ENCODE data around the gene TP53AIP1.

The TP53AIP1 gene

DNA sequence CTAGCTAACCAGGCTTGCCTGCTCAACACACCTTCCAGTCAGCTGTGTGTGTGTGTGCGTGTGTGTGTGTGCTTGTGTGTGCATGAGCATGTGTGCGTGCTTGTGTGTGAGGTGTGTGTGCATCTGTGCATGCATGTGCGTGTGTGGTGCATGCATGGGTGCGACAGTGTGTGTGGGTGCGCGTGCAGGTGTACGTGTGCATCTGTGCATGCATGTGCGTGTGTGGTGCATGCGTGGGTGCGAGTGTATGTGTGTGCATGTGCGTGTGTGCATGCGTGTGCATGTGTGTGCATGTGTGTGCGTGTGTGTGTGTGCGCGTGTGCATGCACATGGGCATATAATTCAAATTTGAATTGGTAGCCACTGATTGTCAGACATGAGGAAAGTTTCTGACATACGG is 10.5 kb upstream of the TP53AIP1 start:
- TF ChIP-seq, protein P1, sequence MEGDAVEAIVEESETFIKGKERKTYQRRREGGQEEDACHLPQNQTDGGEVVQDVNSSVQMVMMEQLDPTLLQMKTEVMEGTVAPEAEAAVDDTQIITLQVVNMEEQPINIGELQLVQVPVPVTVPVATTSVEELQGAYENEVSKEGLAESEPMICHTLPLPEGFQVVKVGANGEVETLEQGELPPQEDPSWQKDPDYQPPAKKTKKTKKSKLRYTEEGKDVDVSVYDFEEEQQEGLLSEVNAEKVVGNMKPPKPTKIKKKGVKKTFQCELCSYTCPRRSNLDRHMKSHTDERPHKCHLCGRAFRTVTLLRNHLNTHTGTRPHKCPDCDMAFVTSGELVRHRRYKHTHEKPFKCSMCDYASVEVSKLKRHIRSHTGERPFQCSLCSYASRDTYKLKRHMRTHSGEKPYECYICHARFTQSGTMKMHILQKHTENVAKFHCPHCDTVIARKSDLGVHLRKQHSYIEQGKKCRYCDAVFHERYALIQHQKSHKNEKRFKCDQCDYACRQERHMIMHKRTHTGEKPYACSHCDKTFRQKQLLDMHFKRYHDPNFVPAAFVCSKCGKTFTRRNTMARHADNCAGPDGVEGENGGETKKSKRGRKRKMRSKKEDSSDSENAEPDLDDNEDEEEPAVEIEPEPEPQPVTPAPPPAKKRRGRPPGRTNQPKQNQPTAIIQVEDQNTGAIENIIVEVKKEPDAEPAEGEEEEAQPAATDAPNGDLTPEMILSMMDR (IDR thresholded peaks at IDR 0.05; ENCODE audit: low read depth, low read length, missing control alignments), result no peak
- Histone ChIP-seq H3K27ac (no peak overlapping the region), H3K36me3 (replicated peaks) (no peaks in the 10 kb centered on the region), H3K4me3 (ENCODE audit: low read depth, low read length) (no peak overlapping the region), H3K27me3 (replicated peaks) (no peaks in the 10 kb centered on the region)
- DNase-seq, result no peak
- in situ Hi-C loops (cut with HindIII; ENCODE audit: low pct_ligation_motif_present, low sequenced_read_pairs), result no loop called here

GRCh38 chr11:128949791-128950454 is 7.3 kb upstream of the TP53AIP1 start:
- H3K4me3 ChIP-seq (ENCODE audit: low read depth, low read length), result no peak overlapping the region
- H3K27me3 ChIP-seq (replicated peaks), result no peaks in the 10 kb centered on the region
- no peaks in the 10 kb centered on the region for H3K36me3 ChIP-seq (replicated peaks)
- H3K27ac ChIP-seq, result no peak overlapping the region
- DNase-seq, result no peak
- TF ChIP-seq, protein P1 (IDR thresholded peaks at IDR 0.05; ENCODE audit: low read depth, low read length, missing control alignments), result no peak
- in situ Hi-C loops (cut with HindIII; ENCODE audit: low pct_ligation_motif_present, low sequenced_read_pairs), result no loop called here

DNA sequence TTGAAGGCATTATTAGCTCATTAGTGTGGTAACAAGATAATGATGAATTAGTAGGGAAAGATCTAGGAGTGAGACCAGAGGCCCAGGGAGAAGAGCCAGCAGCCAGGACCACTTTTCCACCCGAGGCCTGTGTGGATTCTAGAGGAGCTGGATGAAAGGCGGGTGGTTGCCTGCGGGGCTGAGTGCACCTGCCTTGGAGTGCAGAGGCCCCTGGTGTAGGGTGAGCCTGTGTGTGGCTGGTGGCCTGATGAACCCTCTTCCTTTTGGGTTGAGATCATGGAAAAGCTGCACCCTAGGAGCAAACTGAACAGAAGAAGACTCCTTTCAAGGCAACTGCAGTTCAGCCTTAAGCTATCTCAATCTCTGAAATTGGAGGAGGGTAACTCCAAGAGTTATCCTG is 5.9 kb upstream of the TP53AIP1 start:
- no peaks in the 10 kb centered on the region for H3K36me3 ChIP-seq (replicated peaks)
- DNase-seq, result no peak
- in situ Hi-C loops (cut with HindIII; ENCODE audit: low pct_ligation_motif_present, low sequenced_read_pairs), result no loop called here

GRCh38 chr11:128947773-128948172 is 5.1 kb upstream of the TP53AIP1 start:
- H3K27ac ChIP-seq, result no peak overlapping the region
- no peaks in the 10 kb centered on the region for H3K36me3 ChIP-seq (replicated peaks)
- TF ChIP-seq, protein P1 (IDR thresholded peaks at IDR 0.05; ENCODE audit: low read depth, low read length, missing control alignments), result no peak
- DNase-seq, result no peak
- in situ Hi-C loops (cut with HindIII; ENCODE audit: low pct_ligation_motif_present, low sequenced_read_pairs), result no loop called here
- no peak overlapping the region for H3K4me3 ChIP-seq (ENCODE audit: low read depth, low read length)
- H3K27me3 ChIP-seq (replicated peaks), result no peaks in the 10 kb centered on the region

More for the DNA sequence above, 5.9 kb upstream of the TP53AIP1 start:
- H3K27me3 ChIP-seq (replicated peaks), result no peaks in the 10 kb centered on the region
- TF ChIP-seq, protein P1 (IDR thresholded peaks at IDR 0.05; ENCODE audit: low read depth, low read length, missing control alignments), result peak; percentile 42
- H3K27ac ChIP-seq, result no peak overlapping the region
- no peak overlapping the region for H3K4me3 ChIP-seq (ENCODE audit: low read depth, low read length)

DNA sequence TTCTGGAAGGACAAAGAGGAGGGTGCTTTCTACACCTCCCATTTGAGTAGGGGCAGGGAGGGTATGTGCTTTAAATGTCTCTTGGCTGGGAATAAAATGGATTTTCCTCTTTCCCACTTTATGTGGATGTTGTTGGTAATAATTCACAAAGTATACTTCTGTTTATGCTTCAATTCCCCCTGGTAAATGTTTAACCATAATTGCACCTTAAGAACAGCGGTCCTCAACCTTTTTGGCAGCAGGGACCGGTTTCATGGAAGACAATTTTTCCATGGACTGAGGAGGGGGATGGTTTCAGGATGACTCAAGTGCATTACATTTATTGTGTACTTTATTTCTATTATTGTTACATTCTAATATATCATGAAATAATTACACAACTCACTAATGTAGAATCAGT is 4.0 kb upstream of the TP53AIP1 start:
- Histone ChIP-seq H3K27me3 (replicated peaks) (no peaks in the 10 kb centered on the region), H3K4me3 (ENCODE audit: low read depth, low read length) (no peak overlapping the region), H3K36me3 (replicated peaks) (no peaks in the 10 kb centered on the region), H3K27ac (no peak overlapping the region)
- TF ChIP-seq, protein P1 (IDR thresholded peaks at IDR 0.05; ENCODE audit: low read depth, low read length, missing control alignments), result no peak
- no peak for DNase-seq
- in situ Hi-C loops (cut with HindIII; ENCODE audit: low pct_ligation_motif_present, low sequenced_read_pairs), result no loop called here

DNA sequence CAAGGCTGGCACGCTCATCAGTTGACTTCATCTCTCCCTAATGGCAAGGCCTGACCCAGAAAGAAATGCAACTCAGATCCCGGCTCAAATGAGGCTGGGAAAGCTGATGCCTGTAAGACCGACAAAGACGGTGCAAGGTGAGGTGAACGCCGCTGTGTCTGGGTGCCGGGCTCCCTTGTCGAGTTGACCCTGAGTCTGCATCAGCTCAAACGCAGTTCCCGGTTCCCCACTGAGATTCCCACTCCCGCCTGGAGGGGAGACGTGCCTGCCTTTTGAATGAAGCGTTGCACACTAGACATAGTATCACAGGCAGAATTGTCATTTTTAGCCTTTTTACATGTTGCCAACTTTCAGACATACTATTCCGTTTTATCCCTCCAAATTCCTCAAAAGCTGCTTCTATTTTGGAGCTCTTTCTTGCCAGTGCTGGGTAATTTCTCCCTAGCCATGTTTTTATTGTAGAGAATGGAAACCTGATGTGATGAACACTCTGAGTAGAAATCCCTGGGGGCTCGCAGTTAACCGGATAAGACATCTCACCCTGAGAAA is 831 bp upstream of the TP53AIP1 start:
- Histone ChIP-seq H3K36me3 (replicated peaks) (no peaks in the 10 kb centered on the region), H3K27me3 (replicated peaks) (no peaks in the 10 kb centered on the region), H3K27ac (no peak overlapping the region), H3K4me3 (ENCODE audit: low read depth, low read length) (no peak overlapping the region)
- TF ChIP-seq, protein P1 (IDR thresholded peaks at IDR 0.05; ENCODE audit: low read depth, low read length, missing control alignments), result no peak
- DNase-seq, result no peak
- in situ Hi-C loops (cut with HindIII; ENCODE audit: low pct_ligation_motif_present, low sequenced_read_pairs), result no loop called here

Measured in brain microvascular endothelial cell (primary cell).